HCT116 (cell line): ENCODE results near the gene TMCC1. TPM values are rescaled to one million over a fixed set of nuclear protein-coding genes. Genes with fewer than 3 reads are reported as not detected.

Source experiments
- ATAC-seq: fragments of 200-7000 bp; cut with Tn5 transposase; 2 replicates; pipeline ENCODE4 v1.9.1; 2020; ENCODE audit warnings: mild to moderate bottlenecking, moderate library complexity
- BruUV-seq: library from RNA; stranded (reverse); fragments of 400-500 nt; replicated peaks from 2 replicates; lab custom pipeline; 2021; lab: Mats Ljungman, UMichigan
- CTCF ChIA-PET: fragments of 300-600 bp; sonication (Branson Sonifier 250); formaldehyde crosslinking; loops from one replicate; lab custom pipeline; 2021; ENCODE audit warnings: antibody characterized with exemption; lab: Charles Lee
- POLR2A ChIA-PET: fragments of 300-600, 350-600 bp; sonication (Branson Sonifier 250); formaldehyde crosslinking; loops from one replicate; lab custom pipeline; 2021; ENCODE audit warnings: antibody characterized with exemption; lab: Charles Lee
- RAD21 ChIA-PET, 2 experiments: fragments of 300-600 bp; sonication (Branson Sonifier 250); formaldehyde crosslinking; loops; one replicate each; lab custom pipeline; 2023; ENCODE audit warnings: low total read pairs in 2 of 2; ENCODE audit not compliant: uncharacterized antibody in 2 of 2, unreplicated experiment in 2 of 2, low non-redundant PET in 1 of 2; lab: Charles Lee
- DNase-seq: peaks from one replicate; pipeline ENCODE4 v3.0.0-alpha.2; 2010; ENCODE audit warnings: low read depth, low spot score
- H2AFZ ChIP-seq: fragments of 200-600 bp; shearing (Covaris generic), sonication (generic); 2 replicates; pipeline ENCODE4 v1.6.1; 2017; ENCODE audit warnings: low read depth, mixed run types, mixed read lengths, antibody characterized with exemption, low read length; ENCODE audit not compliant: poor library complexity, severe bottlenecking
- H3K27ac ChIP-seq: 2 replicates; pipeline ENCODE4 v1.5.1; 2012; ENCODE audit warnings: low read depth, low read length
- H3K27me3 ChIP-seq: fragments of 200-600 bp; sonication (generic); 2 replicates; pipeline ENCODE4 v1.6.1; 2016; ENCODE audit warnings: mixed run types, low read length, mixed read lengths; ENCODE audit not compliant: insufficient read depth
- H3K36me3 ChIP-seq, 2 experiments: fragments of 200-500 bp in 1 of 2; fragments of 200-600 bp in 1 of 2; sonication (Bioruptor generic) in 1 of 2; sonication (generic) in 1 of 2; 2 replicates each; pipeline versions ENCODE4 v1.5.1 to v1.6.1; 2014 to 2016; ENCODE audit warnings: low read length in 2 of 2, inconsistent platforms in 1 of 2, mixed read lengths in 1 of 2, mixed run types in 1 of 2; ENCODE audit not compliant: insufficient read depth in 2 of 2, control insufficient read depth in 1 of 2
- H3K4me1 ChIP-seq, 2 experiments: fragments of 200-600 bp in 1 of 2; sonication (generic) in 1 of 2; 2 replicates each; pipeline versions ENCODE4 v1.5.1 to v1.6.1; 2012 to 2017; ENCODE audit warnings: low read length in 2 of 2, inconsistent platforms in 1 of 2, mild to moderate bottlenecking in 1 of 2, mixed read lengths in 1 of 2, mixed run types in 1 of 2, moderate library complexity in 1 of 2; ENCODE audit not compliant: insufficient read depth in 2 of 2, control insufficient read depth in 1 of 2
- H3K4me2 ChIP-seq: fragments of 200-600 bp; sonication (generic); 2 replicates; pipeline ENCODE4 v1.6.1; 2017; ENCODE audit warnings: mixed run types, low read length, mixed read lengths
- H3K4me3 ChIP-seq, 2 experiments: fragments of 200-600 bp in 1 of 2; sonication (generic) in 1 of 2; replicated peaks in 1 of 2; 2 replicates each; pipeline ENCODE4 v1.5.1; 2011 to 2016; ENCODE audit warnings: low read length in 2 of 2, control low read depth in 1 of 2, low read depth in 1 of 2, mild to moderate bottlenecking in 1 of 2, mixed read lengths in 1 of 2, mixed run types in 1 of 2
- H3K79me2 ChIP-seq: fragments of 200-600 bp; sonication (generic); 2 replicates; pipeline ENCODE4 v1.6.1; 2017; ENCODE audit warnings: mild to moderate bottlenecking, mixed run types, low read length, moderate library complexity, mixed read lengths; ENCODE audit not compliant: insufficient read depth
- H3K9ac ChIP-seq: fragments of 200-600 bp; sonication (generic); 2 replicates; pipeline ENCODE4 v1.6.1; 2016; ENCODE audit warnings: low read length, mixed read lengths
- H3K9me2 ChIP-seq: fragments of 200-600 bp; sonication (generic), shearing (Covaris generic); 2 replicates; pipeline ENCODE4 v1.6.1; 2017; ENCODE audit warnings: mixed run types, mild to moderate bottlenecking, moderate library complexity; ENCODE audit not compliant: insufficient read depth
- H3K9me3 ChIP-seq, 2 experiments: fragments of 200-500 bp in 1 of 2; fragments of 200-600 bp in 1 of 2; sonication (Bioruptor generic) in 1 of 2; sonication (generic) in 1 of 2; 2 replicates each; pipeline ENCODE4 v1.6.1; 2014 to 2017; ENCODE audit warnings: low read length in 2 of 2, mixed read lengths in 2 of 2, inconsistent platforms in 1 of 2, low read depth in 1 of 2, mild to moderate bottlenecking in 1 of 2, mixed run types in 1 of 2, moderate library complexity in 1 of 2; ENCODE audit not compliant: control insufficient read depth in 1 of 2, insufficient read depth in 1 of 2
- H4K20me1 ChIP-seq: fragments of 200-600 bp; sonication (generic), shearing (Covaris generic); 2 replicates; pipeline ENCODE4 v1.6.1; 2017; ENCODE audit warnings: mixed run types, mild to moderate bottlenecking, moderate library complexity; ENCODE audit not compliant: insufficient read depth
- CEBPB ChIP-seq: IDR thresholded peaks from 2 replicates; pipeline ENCODE4 v1.6.1; 2012; ENCODE audit warnings: low read depth
- EGR1 ChIP-seq: IDR thresholded peaks from 2 replicates; pipeline ENCODE4 v1.6.1; 2012; ENCODE audit warnings: low read depth
- ELF1 ChIP-seq: IDR thresholded peaks from 2 replicates; pipeline ENCODE4 v1.6.1; 2012; ENCODE audit warnings: low read depth, borderline replicate concordance
- EZH2phosphoT487 ChIP-seq: fragments of 200-600 bp; IDR thresholded peaks from 2 replicates; pipeline ENCODE4 v1.6.1; 2018; ENCODE audit warnings: antibody characterized with exemption, borderline replicate concordance
- FOSL1 ChIP-seq: IDR thresholded peaks from 2 replicates; pipeline ENCODE4 v1.6.1; 2012; ENCODE audit warnings: low read depth
- MAX ChIP-seq: IDR thresholded peaks from 2 replicates; pipeline ENCODE4 v1.6.1; 2012
- POLR2A ChIP-seq: IDR thresholded peaks from 2 replicates; pipeline ENCODE4 v1.7.0; 2011; ENCODE audit warnings: borderline replicate concordance; ENCODE audit not compliant: insufficient read depth, insufficient read length; ENCODE audit errors: extremely low read depth
- SIN3A ChIP-seq: IDR thresholded peaks from 2 replicates; pipeline ENCODE4 v1.6.1; 2012; ENCODE audit warnings: low read depth
- SP1 ChIP-seq: IDR thresholded peaks from 2 replicates; pipeline ENCODE4 v1.6.1; 2012; ENCODE audit warnings: low read depth
- SRF ChIP-seq: IDR thresholded peaks from 2 replicates; pipeline ENCODE4 v1.6.1; 2012; ENCODE audit warnings: low read depth
- TCF7L2 ChIP-seq: IDR thresholded peaks from 2 replicates; pipeline ENCODE4 v1.7.0; 2011; ENCODE audit warnings: borderline replicate concordance, inconsistent platforms; ENCODE audit not compliant: insufficient read depth, insufficient read length; ENCODE audit errors: extremely low read depth
- YY1 ChIP-seq: IDR thresholded peaks from 2 replicates; pipeline ENCODE4 v1.6.1; 2011; ENCODE audit warnings: low read length, low read depth, moderate library complexity, mild to moderate bottlenecking; ENCODE audit not compliant: insufficient replicate concordance; ENCODE audit errors: extremely low read depth
- intact Hi-C: fragments of 100-400 bp; cut with micrococcal nuclease; formaldehyde crosslinking; loops from 2 replicates; pipeline ENCODE4 v1.10.0; 2022
- total RNA-seq: library from RNA; stranded (reverse); gene quantifications from one replicate; pipeline ENCODE4 v1.2.1, GENCODE V29; 2021; ENCODE audit not compliant: unreplicated experiment

TMCC1 gene
- total RNA-seq, 1 experiment from 2014 or later, result 32.5 TPM

GRCh38 chr3:129632056-129632455, 261.5 kb downstream of the TMCC1 start:
- Histone ChIP-seq H3K27me3 (no peaks in the 10 kb centered on the region), H3K36me3 (no peaks in the 10 kb centered on the region), H3K79me2 (no peaks in the 10 kb centered on the region), H3K4me3 (no peak overlapping the region), H3K27ac (no peak overlapping the region), H4K20me1 (no peaks in the 10 kb centered on the region), H3K9me2 (no peaks in the 10 kb centered on the region), H3K4me2 (no peak overlapping the region), H2AFZ (no peak overlapping the region), H3K4me1 (peaks cover 2 to 23% of the 10 kb centered on the region in 2 experiments; a peak in 3 of 4 replicates), H3K9me3 (peaks cover 8 to 9% of the 10 kb centered on the region in 2 experiments; a peak in 2 of 4 replicates), H3K9ac (no peak overlapping the region)
- no peak for TF ChIP-seq POLR2A
- TF ChIP-seq EGR1, result no peak
- TF ChIP-seq EZH2phosphoT487, result no peak
- no peak for TF ChIP-seq TCF7L2
- no peak for TF ChIP-seq SIN3A
- no peak for TF ChIP-seq FOSL1
- no peak for TF ChIP-seq SRF
- TF ChIP-seq SP1, result no peak
- no peak for TF ChIP-seq ELF1
- no peak for TF ChIP-seq YY1
- no peak for TF ChIP-seq CEBPB
- ATAC-seq, result no peak
- DNase-seq, result no peak
- ChIA-PET POLR2A (no interaction called here), CTCF (interaction anchor here (1.0 kb wide), 1 partner anchor 142 kb away, joined by 3 read pairs; no protein-coding TSS in a partner anchor), RAD21 (no interaction called here)
- intact Hi-C loops, result no loop called here
- BruUV-seq, result no TSS peak

- no peaks in the 10 kb centered on the region for H3K9me2 ChIP-seq
- no peaks in the 10 kb centered on the region for H3K9me3 ChIP-seq
- BruUV-seq, result no TSS peak
- H2AFZ ChIP-seq, result no peak overlapping the region
- H3K79me2 ChIP-seq, result no peaks in the 10 kb centered on the region
- ChIA-PET RAD21 (interaction anchor here in 1 of 2 experiments (0.6 kb wide), 1 partner anchor 200 kb away, joined by 3 read pairs; no protein-coding TSS in a partner anchor), CTCF (interaction anchor here (1.5 to 2.3 kb wide), 3 partner anchors 20 to 203 kb away, joined by 3 to 16 read pairs (median 13); no protein-coding TSS in a partner anchor), POLR2A (no interaction called here)
- peaks cover 15 to 30% of the 10 kb centered on the region in 2 experiments for H3K4me1 ChIP-seq
- DNase-seq (no peak), ATAC-seq (no peak)
- TF ChIP-seq SP1 (no peak), MAX (no peak), FOSL1 (no peak), POLR2A (no peak), CEBPB (no peak)
- no peaks in the 10 kb centered on the region for H3K27me3 ChIP-seq
- H4K20me1 ChIP-seq, result no peaks in the 10 kb centered on the region
- H3K27ac ChIP-seq, result no peak overlapping the region
- intact Hi-C loops, result loop anchor here (5.0 kb wide), 2 partner anchors 247 to 478 kb away; no protein-coding TSS in a partner anchor
- no peaks in the 10 kb centered on the region for H3K36me3 ChIP-seq
- H3K9ac ChIP-seq, result no peak overlapping the region
- no peak overlapping the region for H3K4me3 ChIP-seq
- H3K4me2 ChIP-seq, result no peak overlapping the region
Observed at GRCh38 chr3:129629011-129629410, 264.5 kb downstream of the TMCC1 start.
